GM12865 (cell line): ENCODE results near the gene ADAM12.
"Not testable (repeated sequence)": the region's sequence is repeated elsewhere in the genome, so short reads cannot be mapped to it uniquely, and the experiment has no call there.

Source experiments
- DNase-seq: peaks from one replicate; pipeline ENCODE4 v3.0.0; 2010; ENCODE audit warnings: low read depth
- H3K4me3 ChIP-seq: 2 replicates; pipeline ENCODE4 v1.5.1; 2011; ENCODE audit warnings: mild to moderate bottlenecking, low read depth, low read length, control low read depth
- CTCF ChIP-seq: IDR thresholded peaks from 2 replicates; pipeline ENCODE4 v1.5.1; 2011; ENCODE audit warnings: low read length, control low read depth, low read depth, inconsistent platforms; ENCODE audit not compliant: insufficient read depth; ENCODE audit errors: missing control alignments

Gene ADAM12

GRCh38 chr10:126185676-126186447, 202.4 kb downstream of the ADAM12 start:
- no peak for DNase-seq
- H3K4me3 ChIP-seq: no peak overlapping the region
- no peak for TF ChIP-seq CTCF

DNA sequence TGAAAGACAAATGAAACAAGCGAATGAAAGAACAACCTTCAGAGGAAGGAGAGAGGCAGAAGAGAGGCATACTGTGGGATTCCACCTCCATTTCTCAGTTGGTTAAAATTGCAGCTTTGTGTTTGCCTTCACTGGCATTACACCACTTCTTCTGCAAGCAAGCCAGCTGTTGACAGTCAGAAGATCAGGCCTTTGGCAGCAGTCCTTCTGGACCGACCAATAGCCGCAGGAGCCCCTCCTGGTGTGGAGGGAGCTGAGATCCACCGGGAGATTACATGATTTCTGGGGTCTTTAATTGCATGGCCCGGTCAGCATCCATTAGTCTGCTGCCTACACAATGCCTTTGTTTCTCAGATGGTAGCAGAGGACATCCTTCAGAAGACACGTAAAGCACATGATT, 206.7 kb downstream of the ADAM12 start:
- TF ChIP-seq CTCF: no peak
- DNase-seq: no peak
- no peak overlapping the region for H3K4me3 ChIP-seq

- no peak for DNase-seq
- TF ChIP-seq CTCF: no peak
- no peak overlapping the region for H3K4me3 ChIP-seq
Measured at GRCh38 chr10:126179637-126180036, 208.6 kb downstream of the ADAM12 start.

DNA sequence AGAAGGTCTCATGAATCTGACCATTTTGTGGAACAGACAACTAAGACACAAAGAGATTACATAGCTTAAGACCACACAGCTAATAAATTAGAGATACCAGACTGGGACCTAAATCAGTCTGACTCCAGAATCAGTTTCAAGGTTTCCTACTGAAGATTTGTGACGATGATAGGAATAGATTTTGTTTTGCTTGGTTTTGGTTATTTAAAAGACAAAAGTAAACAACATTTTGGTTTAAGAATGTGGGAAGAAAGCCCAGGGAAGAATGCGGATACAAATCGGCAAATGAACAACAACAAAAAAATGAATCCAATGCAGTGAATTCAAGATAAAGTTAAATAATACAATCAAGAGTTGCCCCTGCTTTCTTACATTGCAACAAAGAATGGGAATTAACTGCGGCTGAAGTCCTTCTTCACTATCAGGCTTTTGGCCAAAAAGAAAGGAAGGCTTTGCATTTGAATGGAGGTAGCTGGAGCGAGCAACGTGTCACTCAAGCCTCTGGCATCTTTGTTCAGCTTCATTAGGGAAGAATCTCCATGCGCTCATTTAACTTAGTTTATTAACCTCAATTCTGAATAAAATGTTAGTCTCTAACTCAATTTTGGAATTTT, 210.8 kb downstream of the ADAM12 start:
- TF ChIP-seq CTCF: no peak

GRCh38 chr10:126175641-126176262, 212.5 kb downstream of the ADAM12 start:
- TF ChIP-seq CTCF: no peak
- no peak overlapping the region for H3K4me3 ChIP-seq
- no peak for DNase-seq

More for the DNA sequence above, 210.8 kb downstream of the ADAM12 start:
- DNase-seq: no peak
- H3K4me3 ChIP-seq: no peak overlapping the region

DNA sequence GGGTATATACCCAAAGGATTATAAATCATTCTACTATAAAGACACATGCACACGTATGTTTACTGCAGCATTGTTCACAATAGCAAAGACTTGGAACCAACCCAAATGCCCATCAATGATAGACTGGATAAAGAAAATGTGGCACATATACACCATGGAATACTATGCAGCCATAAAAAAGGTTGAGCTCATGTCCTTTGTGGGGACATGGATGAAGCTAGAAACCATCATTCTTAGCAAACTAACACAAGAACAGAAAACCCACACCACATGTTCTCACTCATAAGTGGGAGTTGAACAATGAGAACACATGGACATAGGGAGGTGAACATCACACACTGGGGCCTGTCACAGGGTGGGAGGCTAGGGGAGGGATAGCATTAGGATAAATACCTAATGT, 215.5 kb downstream of the ADAM12 start:
- DNase-seq: not testable (repeated sequence)

GRCh38 chr10:126171555-126171954, 216.7 kb downstream of the ADAM12 start:
- no peak for DNase-seq
- TF ChIP-seq CTCF: no peak
- no peak overlapping the region for H3K4me3 ChIP-seq

More for the DNA sequence above, 215.5 kb downstream of the ADAM12 start:
- H3K4me3 ChIP-seq: not testable (repeated sequence)
